ENCODE measurements around the gene MRPS25.

DNA sequence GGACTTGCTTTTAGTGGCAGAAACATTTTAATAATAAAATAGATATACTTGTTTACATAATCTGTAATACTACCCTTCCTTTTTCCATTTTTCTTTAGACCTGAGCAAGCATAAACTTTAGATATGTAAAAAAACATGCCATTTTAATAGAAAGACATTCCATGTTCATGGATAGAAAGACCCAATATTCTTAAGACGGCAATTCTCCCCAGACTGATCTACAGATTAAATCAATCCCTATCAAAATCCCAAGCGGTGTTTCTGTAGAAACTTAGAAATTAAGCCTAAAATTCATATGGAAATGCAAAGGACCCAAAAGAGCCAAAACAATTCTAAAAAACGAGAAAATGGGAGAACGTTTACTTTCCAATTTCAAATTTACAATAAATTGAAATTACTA, 11.6 kb downstream of the MRPS25 start:
- TF ChIP-seq FOXP1 (CRISPR knock-in tag; IDR thresholded peaks at IDR 0.05; ENCODE audit: borderline replicate concordance) (no peak), ZNF121 (CRISPR knock-in tag; IDR thresholded peaks at IDR 0.05) (no peak), SMAD3 (CRISPR knock-in tag; IDR thresholded peaks at IDR 0.05; ENCODE audit: borderline replicate concordance) (no peak), NR3C1 (CRISPR knock-in tag; conservative IDR thresholded peaks at IDR 0.05; ENCODE audit: low read depth) (no peak)
- TF ChIP-seq, protein P1, sequence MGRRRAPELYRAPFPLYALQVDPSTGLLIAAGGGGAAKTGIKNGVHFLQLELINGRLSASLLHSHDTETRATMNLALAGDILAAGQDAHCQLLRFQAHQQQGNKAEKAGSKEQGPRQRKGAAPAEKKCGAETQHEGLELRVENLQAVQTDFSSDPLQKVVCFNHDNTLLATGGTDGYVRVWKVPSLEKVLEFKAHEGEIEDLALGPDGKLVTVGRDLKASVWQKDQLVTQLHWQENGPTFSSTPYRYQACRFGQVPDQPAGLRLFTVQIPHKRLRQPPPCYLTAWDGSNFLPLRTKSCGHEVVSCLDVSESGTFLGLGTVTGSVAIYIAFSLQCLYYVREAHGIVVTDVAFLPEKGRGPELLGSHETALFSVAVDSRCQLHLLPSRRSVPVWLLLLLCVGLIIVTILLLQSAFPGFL (CRISPR knock-in tag; IDR thresholded peaks at IDR 0.05; ENCODE audit: borderline replicate concordance) = no peak
- TF ChIP-seq, protein P2, sequence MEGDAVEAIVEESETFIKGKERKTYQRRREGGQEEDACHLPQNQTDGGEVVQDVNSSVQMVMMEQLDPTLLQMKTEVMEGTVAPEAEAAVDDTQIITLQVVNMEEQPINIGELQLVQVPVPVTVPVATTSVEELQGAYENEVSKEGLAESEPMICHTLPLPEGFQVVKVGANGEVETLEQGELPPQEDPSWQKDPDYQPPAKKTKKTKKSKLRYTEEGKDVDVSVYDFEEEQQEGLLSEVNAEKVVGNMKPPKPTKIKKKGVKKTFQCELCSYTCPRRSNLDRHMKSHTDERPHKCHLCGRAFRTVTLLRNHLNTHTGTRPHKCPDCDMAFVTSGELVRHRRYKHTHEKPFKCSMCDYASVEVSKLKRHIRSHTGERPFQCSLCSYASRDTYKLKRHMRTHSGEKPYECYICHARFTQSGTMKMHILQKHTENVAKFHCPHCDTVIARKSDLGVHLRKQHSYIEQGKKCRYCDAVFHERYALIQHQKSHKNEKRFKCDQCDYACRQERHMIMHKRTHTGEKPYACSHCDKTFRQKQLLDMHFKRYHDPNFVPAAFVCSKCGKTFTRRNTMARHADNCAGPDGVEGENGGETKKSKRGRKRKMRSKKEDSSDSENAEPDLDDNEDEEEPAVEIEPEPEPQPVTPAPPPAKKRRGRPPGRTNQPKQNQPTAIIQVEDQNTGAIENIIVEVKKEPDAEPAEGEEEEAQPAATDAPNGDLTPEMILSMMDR (IDR thresholded peaks at IDR 0.05) = no peak
